Measurements from ENCODE around the gene DUSP10.
A peak's percentile ranks its signal among the peaks of the same experiment; 100 is the strongest.

Gene DUSP10

GRCh38 chr1:221762121-221762520, 20.2 kb upstream of the DUSP10 start:
- DNase-seq = no peak

- DNase-seq = no peak
Observed at GRCh38 chr1:221761354-221762002, 19.6 kb upstream of the DUSP10 start.

GRCh38 chr1:221760911-221761310, 19.0 kb upstream of the DUSP10 start:
- no peak for DNase-seq

DNA sequence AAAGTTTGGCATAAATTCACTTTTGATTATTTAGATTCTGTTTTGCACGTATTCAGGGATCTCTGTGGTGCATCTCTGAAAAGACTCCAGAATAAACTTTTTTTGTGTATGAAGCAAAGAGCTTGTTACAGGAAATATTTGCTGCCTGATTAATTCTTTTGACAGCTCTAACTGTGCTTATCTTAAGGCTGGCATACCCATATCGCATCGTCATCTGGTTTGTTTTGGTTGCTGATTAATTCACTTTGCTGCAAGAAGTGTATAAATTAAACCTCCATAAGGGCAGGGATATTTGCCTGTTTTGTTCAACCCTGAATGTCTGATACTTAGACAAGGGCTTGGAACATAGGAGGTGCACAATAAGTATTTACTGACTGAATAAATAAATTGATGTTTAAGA, 17.5 kb upstream of the DUSP10 start:
- DNase-seq = no peak

- DNase-seq = no peak
Observed at GRCh38 chr1:221758455-221758854, 16.6 kb upstream of the DUSP10 start.

- no peak for DNase-seq
Observed at GRCh38 chr1:221756830-221757551, 15.1 kb upstream of the DUSP10 start.

DNA sequence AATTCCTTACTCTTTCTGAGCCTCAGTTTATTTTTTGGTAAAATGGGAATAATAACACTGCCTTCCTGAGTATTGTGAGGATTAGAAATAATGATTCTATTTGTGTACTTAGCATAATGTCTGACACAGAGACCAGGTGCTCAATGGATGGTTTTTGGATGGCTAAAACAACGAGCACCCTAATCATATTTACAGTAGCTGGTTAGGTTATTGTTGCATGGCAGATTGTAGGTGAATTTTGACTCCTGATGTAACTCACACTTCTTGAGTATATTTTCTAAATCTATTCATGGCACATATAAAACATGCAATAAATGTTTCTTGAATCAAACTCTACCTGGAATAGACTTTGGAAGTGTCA, 11.9 kb upstream of the DUSP10 start:
- no peak for DNase-seq

DNA sequence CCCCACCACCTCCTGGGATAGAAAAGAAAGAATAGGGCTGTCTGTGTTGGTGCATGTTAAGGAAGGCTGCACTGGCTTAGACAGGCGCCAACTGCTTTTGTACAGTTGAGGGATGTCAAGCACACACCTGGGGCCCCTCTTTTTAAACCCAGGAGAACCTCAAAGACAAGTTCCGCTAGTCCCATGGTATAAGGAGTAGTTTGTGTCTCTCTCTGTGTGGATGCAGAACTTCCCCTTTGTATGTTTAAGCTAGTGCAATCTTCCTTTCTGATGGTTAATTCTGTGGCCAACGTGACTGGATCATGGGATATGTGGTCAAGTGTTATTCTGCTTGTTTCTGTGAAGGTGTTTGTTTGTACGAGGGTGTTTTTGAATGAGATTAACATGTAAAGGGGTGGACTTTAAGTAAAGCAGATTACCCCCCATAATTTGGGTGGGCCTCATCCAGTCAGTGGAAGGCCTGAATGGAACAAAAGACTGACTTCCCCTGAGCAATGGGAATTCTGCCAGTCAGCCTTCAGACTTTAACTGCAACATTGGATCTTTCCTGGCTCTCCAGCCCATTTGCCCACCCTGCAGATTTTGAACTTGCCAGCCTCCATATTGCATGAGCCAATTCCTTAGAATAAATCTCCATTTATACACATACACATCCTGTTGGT, 9.5 kb upstream of the DUSP10 start:
- DNase-seq = no peak

DNA sequence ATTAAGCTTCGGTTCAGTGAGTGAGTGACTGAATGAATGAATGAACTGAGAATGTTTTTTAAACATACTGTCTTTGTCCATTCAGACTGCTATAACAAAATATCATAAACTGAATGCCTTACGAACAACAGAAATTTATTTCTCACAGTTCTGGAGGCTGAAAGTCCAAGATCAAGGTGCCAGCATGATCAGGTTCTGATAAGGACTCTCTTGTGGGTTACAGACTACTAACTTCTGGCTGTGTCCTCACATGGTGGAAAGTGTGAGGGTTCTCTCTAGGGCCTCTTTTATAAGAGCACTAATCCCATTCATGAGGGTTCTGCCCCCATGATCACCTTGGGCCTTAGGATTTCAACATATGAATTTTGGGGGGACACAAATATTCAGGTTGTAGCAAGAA, 7.1 kb upstream of the DUSP10 start:
- DNase-seq = no peak

GRCh38 chr1:221747839-221748238, 6.0 kb upstream of the DUSP10 start:
- DNase-seq = no peak

DNA sequence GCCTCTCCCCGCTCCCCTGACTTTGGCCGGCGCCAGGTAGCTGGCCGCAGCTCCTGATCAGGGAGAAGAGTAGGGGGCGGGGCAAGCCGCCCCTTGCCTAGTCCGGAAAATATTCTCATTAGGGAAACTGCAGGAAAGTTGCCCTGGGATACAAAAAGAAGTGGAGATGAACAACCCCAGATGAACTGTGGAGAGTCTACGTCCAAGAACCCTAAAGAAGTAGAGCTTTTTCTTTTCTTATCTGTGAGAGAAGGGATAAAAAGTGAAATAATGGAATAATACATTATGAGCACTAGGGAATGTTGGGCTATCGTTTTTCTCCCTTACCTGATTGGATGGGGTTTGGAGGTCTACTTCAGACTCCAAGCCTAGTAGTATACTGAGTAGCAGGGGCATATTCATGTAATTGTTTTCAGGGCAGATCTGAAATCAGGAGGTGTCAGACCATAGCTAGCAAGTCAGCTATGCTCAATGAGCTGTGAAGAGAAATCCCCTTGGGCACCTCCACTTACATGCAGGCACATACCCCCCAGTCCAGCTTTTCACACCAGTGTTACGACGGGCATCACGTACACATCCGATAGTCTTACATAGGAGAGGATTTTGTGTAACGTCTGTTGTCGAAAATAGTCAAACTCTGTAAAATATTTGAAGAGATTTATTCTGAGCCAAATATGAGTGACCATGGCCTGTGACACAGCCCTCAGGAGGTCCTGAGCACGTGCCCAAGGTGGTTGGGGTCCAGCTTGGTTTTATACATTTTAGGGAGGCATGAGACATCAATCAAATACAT, 1.7 kb upstream of the DUSP10 start:
- no peak for DNase-seq

DNA sequence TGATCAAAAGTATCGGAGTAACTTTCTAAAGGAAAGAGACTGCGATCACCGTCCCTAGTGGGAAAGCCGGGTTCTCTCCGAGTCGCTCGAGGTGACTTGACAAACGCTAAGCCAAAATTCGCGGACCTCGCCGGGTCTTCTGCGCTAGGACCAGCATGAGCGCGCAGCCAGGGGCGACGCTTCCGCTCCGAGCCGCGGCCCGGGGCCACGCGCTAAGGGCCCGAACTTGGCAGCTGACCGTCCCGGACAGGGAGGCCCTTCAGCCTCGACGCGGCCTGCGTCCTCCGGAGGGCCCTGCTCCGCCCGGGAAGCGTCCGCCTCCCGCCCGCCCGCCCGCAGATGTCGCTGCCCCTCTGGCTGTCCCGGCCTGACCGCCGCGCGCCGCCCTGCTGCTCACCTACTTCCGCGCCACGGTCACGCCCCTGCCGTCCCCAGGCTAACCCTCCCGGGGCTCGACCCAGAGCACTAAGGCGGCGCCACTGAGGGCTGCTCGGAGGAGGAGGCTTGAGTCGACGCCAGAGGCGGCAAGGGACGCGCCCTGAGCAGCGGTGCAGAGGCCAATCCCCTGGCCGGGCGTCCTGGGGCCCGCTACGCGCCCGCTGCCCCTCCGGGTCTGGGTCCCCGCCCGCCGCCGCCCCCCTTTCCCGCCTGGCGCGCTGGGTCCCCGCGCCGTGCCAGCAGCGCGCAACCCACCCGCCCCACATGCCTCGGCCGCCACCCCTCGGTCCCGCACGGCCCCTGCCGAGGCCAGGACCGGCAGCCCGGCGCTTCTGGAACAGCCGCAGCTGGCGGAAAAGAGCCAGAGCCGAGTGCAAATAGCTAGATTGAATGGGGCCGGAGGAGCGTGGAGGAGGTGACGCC, 896 bp upstream of the DUSP10 start:
- peak; percentile 23 for DNase-seq

DNA sequence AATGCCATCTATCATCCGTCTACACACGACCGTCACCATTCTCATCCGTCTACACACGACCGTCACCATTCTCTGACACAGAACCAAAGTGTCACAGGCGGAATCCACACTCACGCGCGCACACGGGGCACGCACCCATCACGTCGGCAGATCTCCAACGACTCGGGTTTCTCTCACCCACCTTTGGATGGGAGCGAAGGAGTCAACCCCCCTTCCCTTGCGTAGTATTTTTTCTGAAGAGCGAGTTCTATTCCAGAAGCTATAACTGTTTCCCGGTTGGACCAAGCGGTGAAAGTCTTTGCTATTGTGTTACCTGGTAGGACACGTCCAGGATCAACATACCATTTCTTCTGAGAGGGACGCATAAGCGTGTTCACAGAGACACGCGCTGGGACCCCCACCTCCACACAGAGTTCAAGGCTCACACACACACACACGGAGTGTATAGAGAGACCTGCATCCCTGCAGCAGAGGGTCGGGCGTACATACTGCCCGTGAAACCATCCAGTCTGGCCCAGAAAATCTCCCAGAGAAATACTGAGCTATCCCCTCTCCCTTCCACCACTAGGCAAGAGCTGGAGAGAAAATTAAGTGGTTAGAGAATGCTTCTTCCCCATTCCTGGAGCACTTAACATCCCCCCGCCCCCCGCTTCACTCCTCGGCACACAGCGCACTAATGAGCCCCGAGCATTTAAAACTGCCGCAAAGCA, 741 bp downstream of the DUSP10 start:
- DNase-seq = no peak

- DNase-seq = no peak
Observed at GRCh38 chr1:221740369-221740992, 1.4 kb downstream of the DUSP10 start.

- DNase-seq = no peak
Observed at GRCh38 chr1:221739677-221740025, 2.2 kb downstream of the DUSP10 start.

DNA sequence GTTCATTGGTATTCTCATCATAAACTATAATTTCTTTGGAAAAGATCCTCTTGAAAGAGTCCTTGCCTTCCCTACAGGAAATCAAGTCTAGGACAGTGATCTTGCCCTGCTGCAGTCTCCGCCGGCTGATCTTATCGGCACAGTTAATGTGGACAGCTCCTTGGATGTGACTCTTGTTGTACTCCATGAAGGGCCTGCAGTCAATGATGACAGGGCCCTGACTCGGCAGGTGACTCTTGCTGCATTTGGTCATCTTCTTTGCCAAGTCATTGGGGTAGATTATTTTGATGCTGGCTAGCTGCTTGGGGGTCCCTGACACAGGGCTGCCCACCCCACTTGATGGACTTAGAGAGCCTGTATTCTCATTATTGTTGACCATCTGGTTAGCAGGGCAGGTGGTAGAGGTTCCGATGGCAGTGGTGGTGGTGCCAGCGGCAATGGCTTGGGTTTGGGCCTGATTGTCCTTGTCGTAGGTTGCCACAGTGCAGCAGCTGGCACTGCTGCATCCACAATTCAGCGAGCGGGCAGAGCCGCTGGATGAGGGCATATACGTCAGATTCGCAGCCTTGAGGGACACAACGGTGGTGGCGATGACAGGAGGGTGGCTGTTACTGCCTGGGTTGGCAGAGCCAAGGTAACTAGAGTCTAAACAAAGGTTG, 2.7 kb downstream of the DUSP10 start:
- DNase-seq = no peak

GRCh38 chr1:221736714-221737113, 5.2 kb downstream of the DUSP10 start:
- no peak for DNase-seq

DNA sequence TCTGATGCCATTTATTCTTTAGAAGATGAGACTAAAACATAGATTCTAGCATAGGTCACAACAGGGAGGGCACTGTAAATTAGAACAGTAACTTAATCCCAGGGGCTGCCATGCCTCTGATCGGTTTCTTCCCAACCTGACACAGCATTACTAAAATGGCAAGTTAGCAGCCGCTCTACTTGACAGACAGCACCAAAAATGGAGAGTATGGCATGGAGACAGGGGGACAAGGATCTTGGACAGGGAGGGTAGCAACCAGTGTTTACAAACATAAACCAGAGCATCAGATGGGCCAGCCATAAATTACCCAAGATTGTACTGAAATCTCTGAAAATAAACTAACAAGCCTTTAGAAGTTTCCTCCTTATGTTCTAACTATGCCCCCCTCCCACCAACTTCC, 5.9 kb downstream of the DUSP10 start:
- no peak for DNase-seq

- no peak for DNase-seq
Observed at GRCh38 chr1:221734187-221734586, 7.7 kb downstream of the DUSP10 start.

GRCh38 chr1:221732052-221732451, 9.8 kb downstream of the DUSP10 start:
- DNase-seq = no peak

DNA sequence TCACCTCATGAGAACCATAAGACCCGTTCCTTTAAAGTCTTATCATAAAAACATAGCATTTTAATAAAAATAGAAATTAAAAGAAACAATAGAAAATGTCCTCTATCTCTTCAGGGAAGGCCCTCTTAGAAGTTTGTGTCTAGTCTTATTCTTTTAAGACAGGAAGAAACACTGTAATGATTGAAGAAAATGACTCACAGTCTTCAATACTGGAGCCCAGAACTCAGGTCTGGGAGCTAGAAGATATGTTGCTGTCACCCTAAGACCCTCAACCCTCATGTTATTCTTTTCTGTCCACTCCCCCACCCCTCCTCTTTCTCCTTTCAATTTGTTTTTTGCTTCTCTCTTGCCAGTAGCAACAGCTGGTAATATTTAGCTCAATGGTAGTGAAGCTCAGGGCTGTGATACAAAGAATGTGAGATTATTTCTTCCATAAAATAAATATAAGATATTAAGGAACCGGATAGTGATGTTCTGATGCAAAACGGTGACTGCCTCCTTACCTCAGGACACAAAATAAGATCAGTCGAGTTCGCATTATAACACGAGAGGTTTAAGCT, 12.0 kb downstream of the DUSP10 start:
- DNase-seq = no peak
